K562 (cell line): ENCODE measurements around the gene GBX1. TPM values are rescaled to one million over a fixed set of nuclear protein-coding genes. Genes with fewer than 3 reads are reported as not detected.

Experiments
- ATAC-seq: fragments of 200-7000 bp; cut with Tn5 transposase; 3 replicates; pipeline ENCODE4 v1.9.1; 2020; ENCODE audit warnings: moderate library complexity
- BruUV-seq: library from RNA; stranded (reverse); fragments of 400-500 nt; replicated peaks from 2 replicates; lab custom pipeline; 2021; lab: Mats Ljungman, UMichigan
- CTCF ChIA-PET: fragments of 300-600 bp; formaldehyde crosslinking; extraction: SDS; loops from one replicate; lab custom pipeline; 2021; ENCODE audit warnings: low intra/inter-chr PET ratio; lab: Yijun Ruan, JAX
- POLR2A ChIA-PET: fragments of 300-600, 350-650 bp; sonication (Branson Sonifier 250); formaldehyde crosslinking; extraction: SDS; loops from one replicate; lab custom pipeline; 2021; ENCODE audit warnings: antibody characterized with exemption, inconsistent platforms; lab: Yijun Ruan, JAX
- DNase-seq, 4 experiments: peaks; one replicate each; pipeline versions ENCODE4 v3.0.0 to v3.0.0-alpha.2; 2011 to 2018; ENCODE audit warnings: low spot score in 3 of 4, mixed read lengths in 3 of 4; ENCODE audit errors: extremely low read depth in 1 of 4
- FAIRE-seq: peaks from 2 replicates; lab custom pipeline; 2011; peaks lifted over from hg19 to GRCh38; lab: Jason Lieb, UNC
- H2AFZ ChIP-seq: 2 replicates; pipeline ENCODE4 v1.6.0; 2011; ENCODE audit warnings: low read depth, low read length, control low read depth, inconsistent platforms
- H3K27ac ChIP-seq: fragments of 200-600 bp; 3 replicates; pipeline ENCODE4 v1.8.0; 2011; ENCODE audit warnings: low read depth, mild to moderate bottlenecking, control low read depth, inconsistent platforms, low read length, moderate library complexity, mixed read lengths; ENCODE audit errors: extremely low read depth
- H3K27me3 ChIP-seq, 2 experiments: fragments of 300-600 bp in 1 of 2; 2 replicates in 1 of 2; 3 replicates in 1 of 2; pipeline versions ENCODE4 v1.6.0 to v1.8.0; 2011; ENCODE audit warnings: inconsistent platforms in 2 of 2, low read length in 2 of 2, mild to moderate bottlenecking in 1 of 2, mixed read lengths in 1 of 2, moderate library complexity in 1 of 2; ENCODE audit not compliant: control insufficient read depth in 2 of 2, insufficient read depth in 2 of 2
- H3K36me3 ChIP-seq: fragments of 300-600 bp; 3 replicates; pipeline ENCODE4 v1.8.0; 2011; ENCODE audit warnings: mild to moderate bottlenecking, low read length, inconsistent platforms; ENCODE audit not compliant: control insufficient read depth, insufficient read depth
- H3K4me1 ChIP-seq, 2 experiments: fragments of 200-600 bp in 1 of 2; replicated peaks in 1 of 2; 2 replicates in 1 of 2; 3 replicates in 1 of 2; pipeline versions ENCODE4 v1.5.1 to v1.8.0; 2011; ENCODE audit warnings: inconsistent platforms in 2 of 2, low read length in 2 of 2, mild to moderate bottlenecking in 1 of 2, mixed read lengths in 1 of 2, moderate library complexity in 1 of 2; ENCODE audit not compliant: control insufficient read depth in 2 of 2, insufficient read depth in 2 of 2
- H3K4me2 ChIP-seq: 2 replicates; pipeline ENCODE4 v1.6.1; 2011; ENCODE audit warnings: low read length, control low read depth, inconsistent platforms, mixed read lengths; ENCODE audit not compliant: insufficient read depth
- H3K4me3 ChIP-seq: fragments of 200-600 bp; sonication (generic), shearing (Covaris generic); 2 replicates; pipeline ENCODE4 v1.5.1; 2016; ENCODE audit warnings: control low read depth, inconsistent platforms
- H3K79me2 ChIP-seq: fragments of 200-600 bp; 3 replicates; pipeline ENCODE4 v1.8.0; 2011; ENCODE audit warnings: low read length, inconsistent platforms; ENCODE audit not compliant: control insufficient read depth, insufficient read depth
- H3K9ac ChIP-seq, 2 experiments: 2 replicates each; pipeline versions ENCODE4 v1.6.0 to v1.6.1; 2011; ENCODE audit warnings: low read depth in 2 of 2, low read length in 2 of 2, control low read depth in 1 of 2, inconsistent platforms in 1 of 2, mild to moderate bottlenecking in 1 of 2, mixed read lengths in 1 of 2; ENCODE audit not compliant: insufficient read depth in 1 of 2
- H3K9me1 ChIP-seq: one replicate; pipeline ENCODE4 v1.6.0; 2011; ENCODE audit warnings: inconsistent platforms, mild to moderate bottlenecking, low read length, moderate library complexity; ENCODE audit not compliant: control insufficient read depth, insufficient read depth
- H3K9me3 ChIP-seq: replicated peaks from 2 replicates; pipeline ENCODE4 v1.5.1; 2011; ENCODE audit warnings: low read depth, low read length, inconsistent platforms; ENCODE audit not compliant: control insufficient read depth, insufficient read depth
- H4K20me1 ChIP-seq: replicated peaks from 2 replicates; pipeline ENCODE4 v1.6.1; 2011; ENCODE audit warnings: low read length, inconsistent platforms, mixed read lengths; ENCODE audit not compliant: control insufficient read depth, insufficient read depth
- COPS2 ChIP-seq: fragments of 450-650 bp; conservative IDR thresholded peaks from 2 replicates; pipeline ENCODE4 v1.6.1; 2016; ENCODE audit warnings: mild to moderate bottlenecking, moderate library complexity
- FOXK1 ChIP-seq: sonication (generic); formaldehyde crosslinking; IDR thresholded peaks from 2 replicates; pipeline ENCODE4 v1.8.0; 2022; ENCODE audit warnings: missing genetic modification reagents, mild to moderate bottlenecking, borderline replicate concordance
- RB1 ChIP-seq: fragments of 450-650 bp; IDR thresholded peaks from 2 replicates; pipeline ENCODE4 v1.6.1; 2017; ENCODE audit warnings: low read depth, mild to moderate bottlenecking
- RFX7 ChIP-seq: fragments of 250-450 bp; sonication (Bioruptor Pico); IDR thresholded peaks from 2 replicates; pipeline ENCODE4 v1.5.1; 2021; ENCODE audit warnings: mild to moderate bottlenecking
- SMAD4 ChIP-seq: fragments of 250-450 bp; sonication (Bioruptor Pico); conservative IDR thresholded peaks from 2 replicates; pipeline ENCODE4 v1.8.0; 2021; ENCODE audit warnings: inconsistent platforms, mild to moderate bottlenecking, moderate library complexity
- XRCC4 ChIP-seq: IDR thresholded peaks from one replicate; pipeline ENCODE4 v1.6.1; 2011; ENCODE audit not compliant: insufficient read depth, insufficient read length; ENCODE audit errors: extremely low read depth
- ZNF143 ChIP-seq: sonication (generic); formaldehyde crosslinking; IDR thresholded peaks from 2 replicates; pipeline ENCODE4 v1.9.0; 2022; ENCODE audit warnings: mild to moderate bottlenecking, missing genetic modification reagents
- ZNF197 ChIP-seq: fragments of 200-800 bp; sonication (Bioruptor generic); IDR thresholded peaks from 2 replicates; pipeline ENCODE4 v1.6.1; 2016; ENCODE audit warnings: low read depth, missing genetic modification characterization, missing compliant biosample characterization
- WGBS: fragments of 100-300 bp; shearing (Covaris generic); methylation state at CpG from one replicate; pipeline ENCODE4 v1.1.6; 2016; ENCODE audit warnings: low coverage, mixed read lengths; ENCODE audit not compliant: insufficient coverage; ENCODE audit errors: missing lambda C conversion rate; 5-methylcytosine and 5-hydroxymethylcytosine counted together
- in situ Hi-C: fragments of 300-500 bp; cut with MboI; formaldehyde crosslinking; loops from 4 replicates; pipeline ENCODE4 v1.15.0; 2018; ENCODE audit warnings: inconsistent platforms, mixed read lengths
- intact Hi-C: fragments of 100-400 bp; cut with micrococcal nuclease; formaldehyde crosslinking; loops from 2 replicates; pipeline ENCODE4 v1.14.2; 2022
- polyA plus RNA-seq, 8 experiments: library from polyadenylated mRNA; depleted of rRNA in 4 of 8; stranded (reverse) in 5 of 8; unstranded in 3 of 8; fragments of >200 nt; fragmentation: Nextera tagmentation in 2 of 8; fragmentation: Illumina TruSeq in 1 of 8; extraction: Ambion mirVana in 2 of 8; extraction: Trizol in 1 of 8; gene quantifications; 2 replicates each; pipeline versions ENCODE4 v1.2.1 to v1.2.3, GENCODE V29; 2011 to 2014; ENCODE audit warnings: inconsistent platforms in 1 of 8, missing spikeins in 1 of 8
- total RNA-seq, 7 experiments: library from RNA; depleted of rRNA in 6 of 7; stranded (reverse); fragments of >200 nt in 6 of 7; fragmentation: Illumina TruSeq in 2 of 7; extraction: Trizol in 2 of 7; gene quantifications; 2 replicates each; pipeline versions ENCODE4 v1.2.1 to v1.2.3, GENCODE V29; 2011 to 2021; ENCODE audit warnings: low replicate concordance in 1 of 7
- TF ChIP-seq, protein P1 (sequence below): sonication (generic); formaldehyde crosslinking; IDR thresholded peaks from 2 replicates; pipeline ENCODE4 v1.8.0; 2022; ENCODE audit warnings: missing genetic modification reagents, mild to moderate bottlenecking, moderate library complexity, borderline replicate concordance
- TF ChIP-seq, protein P2 (sequence below): fragments of 250-450 bp; sonication (Bioruptor Pico); IDR thresholded peaks from 2 replicates; pipeline ENCODE4 v1.5.0; 2021; ENCODE audit warnings: mild to moderate bottlenecking, borderline replicate concordance
- TF ChIP-seq, protein P3 (sequence below): sonication (generic); formaldehyde crosslinking; IDR thresholded peaks from 2 replicates; pipeline ENCODE4 v1.8.1; 2023; ENCODE audit warnings: missing genetic modification reagents, mild to moderate bottlenecking, borderline replicate concordance

The GBX1 gene
- total and polyA plus RNA-seq, 9 of the 15 experiments (the other 6 are each of a cell fraction or from before 2014, with no cell fraction given): not detected

DNA sequence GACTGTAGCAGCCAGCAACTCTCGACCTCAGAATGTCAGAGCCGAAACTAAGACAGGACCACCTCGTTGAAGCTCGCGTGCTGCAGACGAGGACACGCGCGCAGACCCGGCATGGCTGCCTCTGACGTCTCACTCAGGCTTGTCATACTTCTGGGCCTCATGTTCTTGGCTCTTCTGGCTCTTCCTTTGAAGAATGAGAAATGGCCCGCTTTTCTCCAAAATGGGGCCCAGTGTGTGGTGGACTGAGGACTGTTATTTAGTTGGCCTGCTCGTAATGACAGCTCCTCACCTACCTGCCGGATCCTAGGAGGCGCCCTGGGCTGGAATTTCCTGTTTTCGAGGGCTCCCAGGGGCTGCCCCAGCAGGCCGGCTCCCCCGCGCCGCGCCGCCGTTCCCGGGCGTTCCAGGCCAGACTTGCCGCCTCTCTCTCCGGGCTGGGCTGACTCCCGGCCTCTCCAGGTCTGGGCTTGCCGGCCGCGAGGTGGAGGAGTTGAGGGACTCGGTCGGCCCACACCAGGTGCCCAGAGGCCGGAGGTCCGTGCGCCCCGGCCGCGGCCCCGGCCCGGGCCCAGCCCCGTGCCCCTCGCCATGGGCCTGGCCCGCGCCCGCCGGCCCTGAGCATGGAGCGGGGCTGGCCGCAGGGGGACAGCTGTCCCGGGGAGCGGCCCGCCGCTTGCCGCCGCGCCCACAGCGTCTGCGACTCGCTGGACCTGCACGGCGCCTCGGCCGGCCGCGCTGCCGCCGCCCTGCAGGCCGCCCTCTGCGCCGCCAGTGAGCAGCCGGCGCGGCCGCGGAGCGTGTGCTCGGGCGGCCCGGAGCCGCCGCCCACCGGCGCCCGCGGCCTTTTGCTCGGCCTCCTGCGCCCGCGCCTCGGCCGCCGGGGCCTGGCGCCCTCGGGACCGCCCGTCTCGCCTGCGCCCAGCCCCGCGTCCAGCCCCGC is 53.1 kb downstream of the GBX1 start:
- Histone ChIP-seq H3K4me1 (peaks cover 32 to 70% of the 10 kb centered on the region in 2 experiments), H3K27ac (peak overlapping the region; percentile 56; the same call in 1 of the 3 replicates), H3K4me3 (no peak overlapping the region), H3K9me1 (peaks cover 13% of the 10 kb centered on the region), H2AFZ (no peak overlapping the region), H4K20me1 (peaks cover 68% of the 10 kb centered on the region), H3K9me3 (no peaks in the 10 kb centered on the region), H3K79me2 (peaks cover 65% of the 10 kb centered on the region), H3K27me3 (no peaks in the 10 kb centered on the region), H3K9ac (peak overlapping the region in 1 of 2 experiments; percentile 49; a peak in 2 of 4 replicates), H3K36me3 (peaks cover 66% of the 10 kb centered on the region; the same call in 2 of the 3 replicates), H3K4me2 (peak overlapping the region; percentile 22; the same call in 1 of the 2 replicates)
- WGBS: 83% methylated on average over 32 of the region's 101 CpGs
- no TSS peak for BruUV-seq
- in situ Hi-C loops (no loop called here), intact Hi-C loops (loop anchor here (5.0 kb wide), 2 partner anchors 152 to 217 kb away; no protein-coding TSS in a partner anchor)
- no peak for ATAC-seq
- DNase-seq: no peak
- FAIRE-seq: no peak
- ChIA-PET POLR2A (no interaction called here), CTCF (interaction anchor here (0.6 kb wide), 1 partner anchor 54 kb away, joined by 6 read pairs; no protein-coding TSS in a partner anchor)
- TF ChIP-seq, protein P1, sequence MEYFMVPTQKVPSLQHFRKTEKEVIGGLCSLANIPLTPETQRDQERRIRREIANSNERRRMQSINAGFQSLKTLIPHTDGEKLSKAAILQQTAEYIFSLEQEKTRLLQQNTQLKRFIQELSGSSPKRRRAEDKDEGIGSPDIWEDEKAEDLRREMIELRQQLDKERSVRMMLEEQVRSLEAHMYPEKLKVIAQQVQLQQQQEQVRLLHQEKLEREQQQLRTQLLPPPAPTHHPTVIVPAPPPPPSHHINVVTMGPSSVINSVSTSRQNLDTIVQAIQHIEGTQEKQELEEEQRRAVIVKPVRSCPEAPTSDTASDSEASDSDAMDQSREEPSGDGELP (CRISPR knock-in tag): peak; percentile 41; the same call in 1 of the 2 replicates
- TF ChIP-seq, protein P2, sequence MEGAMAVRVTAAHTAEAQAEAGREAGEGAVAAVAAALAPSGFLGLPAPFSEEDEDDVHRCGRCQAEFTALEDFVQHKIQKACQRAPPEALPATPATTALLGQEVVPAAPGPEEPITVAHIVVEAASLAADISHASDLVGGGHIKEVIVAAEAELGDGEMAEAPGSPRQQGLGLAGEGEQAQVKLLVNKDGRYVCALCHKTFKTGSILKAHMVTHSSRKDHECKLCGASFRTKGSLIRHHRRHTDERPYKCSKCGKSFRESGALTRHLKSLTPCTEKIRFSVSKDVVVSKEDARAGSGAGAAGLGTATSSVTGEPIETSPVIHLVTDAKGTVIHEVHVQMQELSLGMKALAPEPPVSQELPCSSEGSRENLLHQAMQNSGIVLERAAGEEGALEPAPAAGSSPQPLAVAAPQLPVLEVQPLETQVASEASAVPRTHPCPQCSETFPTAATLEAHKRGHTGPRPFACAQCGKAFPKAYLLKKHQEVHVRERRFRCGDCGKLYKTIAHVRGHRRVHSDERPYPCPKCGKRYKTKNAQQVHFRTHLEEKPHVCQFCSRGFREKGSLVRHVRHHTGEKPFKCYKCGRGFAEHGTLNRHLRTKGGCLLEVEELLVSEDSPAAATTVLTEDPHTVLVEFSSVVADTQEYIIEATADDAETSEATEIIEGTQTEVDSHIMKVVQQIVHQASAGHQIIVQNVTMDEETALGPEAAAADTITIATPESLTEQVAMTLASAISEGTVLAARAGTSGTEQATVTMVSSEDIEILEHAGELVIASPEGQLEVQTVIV: no peak
- TF ChIP-seq COPS2 (no peak), FOXK1 (CRISPR knock-in tag) (no peak), RB1 (no peak), ZNF143 (CRISPR knock-in tag) (no peak), XRCC4 (no peak), RFX7 (CRISPR knock-in tag) (no peak), SMAD4 (0 out of 2 replicates have a peak, but pooled peaks have one; percentile 8), ZNF197 (CRISPR knock-in tag) (no peak)
- TF ChIP-seq, protein P3, sequence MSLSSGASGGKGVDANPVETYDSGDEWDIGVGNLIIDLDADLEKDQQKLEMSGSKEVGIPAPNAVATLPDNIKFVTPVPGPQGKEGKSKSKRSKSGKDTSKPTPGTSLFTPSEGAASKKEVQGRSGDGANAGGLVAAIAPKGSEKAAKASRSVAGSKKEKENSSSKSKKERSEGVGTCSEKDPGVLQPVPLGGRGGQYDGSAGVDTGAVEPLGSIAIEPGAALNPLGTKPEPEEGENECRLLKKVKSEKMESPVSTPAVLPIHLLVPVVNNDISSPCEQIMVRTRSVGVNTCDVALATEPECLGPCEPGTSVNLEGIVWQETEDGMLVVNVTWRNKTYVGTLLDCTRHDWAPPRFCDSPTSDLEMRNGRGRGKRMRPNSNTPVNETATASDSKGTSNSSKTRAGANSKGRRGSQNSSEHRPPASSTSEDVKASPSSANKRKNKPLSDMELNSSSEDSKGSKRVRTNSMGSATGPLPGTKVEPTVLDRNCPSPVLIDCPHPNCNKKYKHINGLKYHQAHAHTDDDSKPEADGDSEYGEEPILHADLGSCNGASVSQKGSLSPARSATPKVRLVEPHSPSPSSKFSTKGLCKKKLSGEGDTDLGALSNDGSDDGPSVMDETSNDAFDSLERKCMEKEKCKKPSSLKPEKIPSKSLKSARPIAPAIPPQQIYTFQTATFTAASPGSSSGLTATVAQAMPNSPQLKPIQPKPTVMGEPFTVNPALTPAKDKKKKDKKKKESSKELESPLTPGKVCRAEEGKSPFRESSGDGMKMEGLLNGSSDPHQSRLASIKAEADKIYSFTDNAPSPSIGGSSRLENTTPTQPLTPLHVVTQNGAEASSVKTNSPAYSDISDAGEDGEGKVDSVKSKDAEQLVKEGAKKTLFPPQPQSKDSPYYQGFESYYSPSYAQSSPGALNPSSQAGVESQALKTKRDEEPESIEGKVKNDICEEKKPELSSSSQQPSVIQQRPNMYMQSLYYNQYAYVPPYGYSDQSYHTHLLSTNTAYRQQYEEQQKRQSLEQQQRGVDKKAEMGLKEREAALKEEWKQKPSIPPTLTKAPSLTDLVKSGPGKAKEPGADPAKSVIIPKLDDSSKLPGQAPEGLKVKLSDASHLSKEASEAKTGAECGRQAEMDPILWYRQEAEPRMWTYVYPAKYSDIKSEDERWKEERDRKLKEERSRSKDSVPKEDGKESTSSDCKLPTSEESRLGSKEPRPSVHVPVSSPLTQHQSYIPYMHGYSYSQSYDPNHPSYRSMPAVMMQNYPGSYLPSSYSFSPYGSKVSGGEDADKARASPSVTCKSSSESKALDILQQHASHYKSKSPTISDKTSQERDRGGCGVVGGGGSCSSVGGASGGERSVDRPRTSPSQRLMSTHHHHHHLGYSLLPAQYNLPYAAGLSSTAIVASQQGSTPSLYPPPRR (CRISPR knock-in tag): no peak
